Hematopoietic multipotent progenitor cell treated with erythropoietin and hydrocortisone succinate and interleukin-3 and kit ligand, for 8 days (in vitro differentiated cells): ENCODE data around the gene SULT2B1.
"Not testable (repeated sequence)": the region's sequence is repeated elsewhere in the genome, so short reads cannot be mapped to it uniquely, and the experiment has no call there.

ENCODE experiments used
- DNase-seq: peaks from one replicate; pipeline ENCODE4 v3.0.0-alpha.2; 2015

SULT2B1 gene

GRCh38 chr19:48624067-48624594 is 72.2 kb downstream of the SULT2B1 start:
- DNase-seq = peak; percentile 97

GRCh38 chr19:48624791-48625723 is 73.1 kb downstream of the SULT2B1 start:
- no peak for DNase-seq

DNA sequence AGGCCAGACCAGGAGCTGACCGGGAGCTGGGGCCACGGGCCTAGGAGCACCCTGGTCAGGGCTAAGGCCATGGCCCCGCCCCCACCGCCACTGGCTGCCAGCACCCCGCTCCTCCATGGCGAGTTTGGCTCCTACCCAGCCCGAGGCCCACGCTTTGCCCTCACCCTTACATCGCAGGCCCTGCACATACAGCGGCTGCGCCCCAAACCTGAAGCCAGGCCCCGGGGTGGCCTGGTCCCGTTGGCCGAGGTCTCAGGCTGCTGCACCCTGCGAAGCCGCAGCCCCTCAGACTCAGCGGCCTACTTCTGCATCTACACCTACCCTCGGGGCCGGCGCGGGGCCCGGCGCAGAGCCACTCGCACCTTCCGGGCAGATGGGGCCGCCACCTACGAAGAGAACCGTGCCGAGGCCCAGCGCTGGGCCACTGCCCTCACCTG is 73.9 kb downstream of the SULT2B1 start:
- DNase-seq = no peak

- DNase-seq = no peak
These were observed 75.4 kb downstream of the SULT2B1 start for GRCh38 chr19:48627201-48627864.

GRCh38 chr19:48627865-48628314 is 75.9 kb downstream of the SULT2B1 start:
- DNase-seq = no peak

GRCh38 chr19:48628486-48629296 is 76.7 kb downstream of the SULT2B1 start:
- DNase-seq = no peak

GRCh38 chr19:48629297-48629598 is 77.3 kb downstream of the SULT2B1 start:
- no peak for DNase-seq

GRCh38 chr19:48629599-48630295 is 77.8 kb downstream of the SULT2B1 start:
- DNase-seq = peak; percentile 54

DNA sequence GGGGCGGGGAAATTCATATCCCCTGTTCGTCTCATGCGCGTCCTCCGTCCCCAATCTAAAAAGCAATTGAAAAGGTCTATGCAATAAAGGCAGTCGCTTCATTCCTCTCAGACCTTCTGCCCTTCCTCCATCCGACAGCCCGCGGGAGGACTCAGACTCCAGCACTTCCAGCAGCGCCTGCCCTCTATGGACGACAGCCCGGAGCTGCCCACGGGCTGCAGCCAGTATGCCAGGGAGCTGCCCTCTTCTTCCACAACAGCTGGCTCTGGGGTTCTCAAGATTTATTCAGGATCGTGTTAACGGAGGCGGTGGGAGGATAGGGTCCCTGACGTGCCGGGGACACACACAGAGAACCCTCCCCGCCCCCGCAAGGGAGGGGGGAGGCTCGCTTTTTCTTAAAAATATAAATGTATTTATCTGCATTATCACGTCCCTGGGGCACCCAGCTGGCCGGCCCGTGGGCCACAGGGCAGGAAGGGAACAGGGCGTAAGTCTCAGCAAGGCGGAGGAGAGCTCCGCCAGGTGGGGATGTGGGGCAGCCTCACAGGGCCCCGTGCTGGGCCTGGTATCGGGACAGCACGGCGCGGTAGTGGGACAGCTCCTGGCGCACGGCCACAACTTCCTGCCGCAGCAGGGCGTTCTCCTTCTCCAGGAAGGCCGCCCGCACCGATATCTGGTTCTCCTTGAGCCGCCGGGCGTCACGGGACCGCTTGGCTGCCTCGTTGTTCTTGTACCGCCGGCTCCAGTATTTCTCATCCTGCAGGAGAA is 78.5 kb downstream of the SULT2B1 start:
- peak; percentile 93 for DNase-seq

GRCh38 chr19:48631225-48631624 is 79.3 kb downstream of the SULT2B1 start:
- DNase-seq = no peak

DNA sequence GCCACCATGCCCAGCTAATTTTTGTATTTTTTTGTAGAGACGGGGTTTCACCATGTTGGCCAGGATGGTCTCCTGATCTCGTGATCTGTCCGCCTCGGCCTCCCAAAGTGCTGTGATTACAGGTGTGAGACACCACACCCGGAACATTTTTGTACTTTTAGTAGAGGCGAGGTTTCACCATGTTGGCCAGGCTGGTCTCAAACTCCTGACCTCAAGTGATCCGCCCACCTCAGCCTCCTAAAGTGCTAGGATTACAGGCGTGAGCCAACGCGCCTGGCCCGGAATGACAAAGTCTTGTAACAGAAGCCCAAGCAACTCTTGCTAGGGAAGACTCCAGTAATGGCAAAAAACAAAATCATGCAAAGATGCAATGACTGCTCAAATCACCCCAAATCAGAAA is 80.3 kb downstream of the SULT2B1 start:
- not testable (repeated sequence) for DNase-seq

- peak; percentile 67 for DNase-seq
These were observed 80.7 kb downstream of the SULT2B1 start for GRCh38 chr19:48632692-48633147.

GRCh38 chr19:48633148-48634035 is 81.4 kb downstream of the SULT2B1 start:
- peak; percentile 40 for DNase-seq

DNA sequence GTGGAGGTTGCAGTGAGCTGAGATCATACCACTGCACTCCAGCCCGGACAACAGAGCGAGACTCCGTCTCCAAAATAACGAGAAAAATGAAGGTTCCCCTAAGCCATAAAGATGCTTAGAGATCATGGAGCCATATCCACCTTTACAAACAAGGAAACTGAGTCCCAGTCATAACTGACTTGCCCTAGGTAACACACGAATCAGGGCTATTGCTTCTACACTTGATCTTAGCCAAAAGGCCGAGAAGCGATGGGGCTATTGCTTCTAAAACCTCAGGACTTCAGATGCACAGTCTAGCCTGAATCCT is 82.0 kb downstream of the SULT2B1 start:
- no peak for DNase-seq

DNA sequence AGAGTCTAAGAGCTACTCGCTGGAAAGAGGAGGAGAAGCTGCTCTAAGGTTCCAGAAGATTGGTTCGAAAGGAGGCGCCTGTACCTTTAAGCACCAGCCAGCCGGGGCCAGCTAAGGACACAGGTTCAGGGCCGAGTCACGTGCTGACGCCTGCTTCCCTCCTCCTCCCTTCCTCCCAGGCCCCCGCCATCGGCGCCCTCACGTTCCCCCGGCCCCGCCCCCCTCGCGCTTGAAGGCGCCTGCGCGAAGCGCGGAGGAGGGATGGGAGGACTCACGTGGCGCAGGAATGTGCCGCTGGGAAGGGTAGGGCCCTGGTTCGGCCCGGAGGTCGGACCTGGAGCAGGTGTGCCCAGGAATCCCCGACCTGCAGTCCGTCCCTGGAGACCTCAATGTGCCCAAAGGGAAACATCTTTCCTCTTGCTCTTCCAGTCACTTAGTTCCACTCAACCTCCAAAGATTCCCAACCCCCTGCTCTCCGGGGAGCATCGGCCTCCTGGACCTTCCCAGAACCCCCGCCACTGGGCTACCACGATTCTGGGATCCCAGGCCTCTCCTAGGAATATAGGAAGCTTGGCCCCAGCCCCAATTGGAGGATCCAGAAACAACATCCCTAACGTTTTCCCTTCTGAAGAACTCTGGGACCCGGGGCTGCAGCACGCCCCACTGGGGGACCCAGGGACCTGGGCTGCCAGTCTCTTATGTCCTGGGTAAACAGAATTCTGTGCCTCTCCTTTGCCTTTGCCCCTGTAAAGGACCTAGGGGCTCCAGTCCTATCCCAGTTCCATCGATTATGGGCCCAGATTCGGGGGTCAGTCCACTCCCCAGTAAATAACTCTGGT is 82.7 kb downstream of the SULT2B1 start:
- DNase-seq = peak; percentile 97

GRCh38 chr19:48635263-48635965 is 83.4 kb downstream of the SULT2B1 start:
- peak; percentile 67 for DNase-seq

GRCh38 chr19:48635966-48636858 is 84.2 kb downstream of the SULT2B1 start:
- DNase-seq = no peak
